Esophagus mucosa (tissue), 1 donor: ENCODE data around the gene SVIL. TPM values are rescaled to one million over a fixed set of nuclear protein-coding genes. Genes with fewer than 3 reads are reported as not detected.
A peak's percentile ranks its signal among the peaks of the same experiment; 100 is the strongest.
"Not testable (repeated sequence)": the region's sequence is repeated elsewhere in the genome, so short reads cannot be mapped to it uniquely, and the experiment has no call there.

Experiments used
- ATAC-seq: fragments of 200-7000 bp; cut with Tn5 transposase; one replicate; pipeline ENCODE4 v1.9.1; 2020
- total RNA-seq: library from RNA; stranded (reverse); gene quantifications from one replicate; pipeline ENCODE4 v1.2.4, GENCODE V29; 2023
- donor health status: DM: yes; HTN: yes; CAD: no.

SVIL gene
- total RNA-seq, 1 donor from 2014 or later: 79.6 TPM

DNA sequence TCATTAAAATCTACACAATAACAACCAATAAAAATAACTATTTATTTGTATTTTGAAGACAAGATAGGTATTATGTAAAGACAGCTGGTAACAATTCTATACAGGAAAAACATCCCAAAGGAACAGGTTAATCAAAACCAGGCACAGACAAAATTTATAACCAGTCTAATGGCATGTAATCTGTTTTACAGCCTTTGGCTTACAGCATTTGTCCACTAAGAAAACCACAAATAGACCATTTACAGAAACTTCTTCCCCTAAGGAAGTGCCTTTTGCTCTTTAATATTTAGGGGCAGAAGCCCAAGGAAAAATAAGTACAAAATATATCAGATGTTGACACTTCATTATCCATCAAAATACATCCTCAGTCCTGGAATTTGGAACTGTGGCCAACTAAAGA, 65.0 kb downstream of the SVIL start:
- no peak for ATAC-seq

DNA sequence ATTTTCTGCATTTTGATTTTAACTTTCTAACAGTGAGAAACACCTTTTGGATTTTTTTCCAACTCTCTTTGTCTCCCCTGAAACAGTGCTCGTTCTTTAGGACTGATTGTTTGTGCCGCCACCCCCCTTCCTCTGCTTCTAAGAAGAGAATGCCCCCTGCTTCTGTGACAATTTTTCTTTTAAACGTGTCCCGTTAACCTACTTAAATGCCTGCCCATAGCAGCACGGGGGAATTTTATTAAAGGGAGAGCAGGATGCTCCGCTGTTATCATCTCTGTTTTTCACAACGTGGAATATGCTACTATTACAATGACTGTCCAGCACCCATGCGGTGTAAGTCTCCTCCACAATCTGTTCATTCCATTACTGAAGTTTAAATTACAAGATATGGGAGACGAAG, 67.8 kb downstream of the SVIL start:
- ATAC-seq: no peak

DNA sequence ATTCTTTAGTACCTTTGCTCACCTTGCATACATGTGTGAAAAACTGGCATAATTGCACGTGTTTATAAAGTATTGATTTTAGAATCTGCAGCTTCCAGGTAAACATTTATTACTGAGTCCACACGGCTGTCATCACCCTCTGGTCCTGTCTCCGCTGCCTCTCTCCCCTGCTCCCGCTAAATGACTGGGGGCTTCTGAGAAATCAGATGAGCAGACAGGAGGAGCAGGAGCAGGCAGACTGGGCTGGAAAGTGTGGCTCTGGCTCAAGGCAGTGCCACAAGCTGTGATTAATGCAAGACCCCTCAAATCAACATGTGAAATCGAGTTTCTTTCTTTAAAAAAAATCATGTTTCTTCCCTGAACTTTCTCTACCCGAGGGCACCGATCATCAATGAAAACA, 68.6 kb downstream of the SVIL start:
- ATAC-seq: not testable (repeated sequence)

DNA sequence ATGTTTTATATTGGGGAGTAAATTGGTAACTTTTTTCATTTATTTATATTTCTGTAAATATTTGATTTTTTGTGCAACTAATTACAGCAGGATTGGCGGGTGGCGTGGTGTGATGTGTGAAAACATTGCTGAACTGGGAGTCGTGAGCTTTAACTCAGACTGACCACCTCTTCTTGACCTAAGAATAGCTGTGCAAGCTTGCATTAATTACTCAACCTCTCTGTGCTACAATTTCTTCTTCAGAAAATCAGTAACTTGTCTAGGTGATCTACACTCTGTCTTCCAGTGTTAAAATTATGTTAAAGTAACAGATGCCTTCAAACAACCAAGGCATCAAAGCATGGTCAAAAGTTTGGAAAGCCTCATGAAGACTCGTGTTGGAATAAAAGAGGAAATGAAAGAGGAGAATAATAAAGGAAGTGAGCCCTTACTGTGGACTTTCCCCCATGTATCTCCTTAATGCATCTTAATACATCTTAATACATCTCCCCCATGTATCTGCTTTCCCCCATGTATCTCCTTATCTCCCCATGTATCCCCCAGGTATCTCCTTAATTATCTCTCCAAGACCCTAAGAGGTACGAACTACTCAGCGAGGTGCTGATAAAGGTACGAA, 71.2 kb downstream of the SVIL start:
- no peak for ATAC-seq

DNA sequence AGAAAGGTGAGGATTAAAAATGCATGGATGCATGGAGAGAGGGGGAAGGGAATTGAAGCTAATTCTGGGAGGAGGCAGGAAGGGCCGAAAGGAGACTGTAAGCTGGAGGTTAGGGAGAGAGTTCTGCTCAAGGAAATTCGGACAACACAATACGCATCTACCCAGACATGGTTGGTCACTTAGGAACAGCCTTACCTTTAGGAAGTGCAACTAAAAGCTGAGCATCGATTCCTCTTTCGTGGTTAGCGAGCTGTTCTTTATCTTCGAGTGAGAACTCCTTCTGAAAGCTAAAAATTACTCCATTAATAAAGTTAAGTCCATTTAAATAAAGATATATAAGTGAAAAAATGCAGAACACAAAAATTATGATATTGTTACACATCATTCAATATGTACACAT, 71.8 kb downstream of the SVIL start:
- not testable (repeated sequence) for ATAC-seq

DNA sequence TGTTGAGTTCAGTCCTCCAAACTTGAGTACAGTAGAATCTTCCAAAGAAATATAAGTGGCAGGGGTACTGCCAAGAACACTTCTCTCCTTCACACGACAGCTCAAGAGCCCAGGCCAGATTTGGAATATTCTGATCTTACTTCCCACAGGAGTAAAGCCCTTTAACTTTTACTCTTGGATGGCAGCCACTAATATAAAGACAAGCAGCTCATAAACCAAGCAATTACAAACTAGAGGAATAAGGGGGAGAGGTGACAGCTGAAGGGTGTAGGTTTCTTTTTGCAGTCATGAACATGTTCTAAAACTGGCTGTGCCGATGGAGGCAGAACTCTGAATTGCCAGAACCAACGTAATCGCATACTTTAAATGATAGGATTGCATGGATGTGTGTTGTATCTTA, 74.8 kb downstream of the SVIL start:
- no peak for ATAC-seq

DNA sequence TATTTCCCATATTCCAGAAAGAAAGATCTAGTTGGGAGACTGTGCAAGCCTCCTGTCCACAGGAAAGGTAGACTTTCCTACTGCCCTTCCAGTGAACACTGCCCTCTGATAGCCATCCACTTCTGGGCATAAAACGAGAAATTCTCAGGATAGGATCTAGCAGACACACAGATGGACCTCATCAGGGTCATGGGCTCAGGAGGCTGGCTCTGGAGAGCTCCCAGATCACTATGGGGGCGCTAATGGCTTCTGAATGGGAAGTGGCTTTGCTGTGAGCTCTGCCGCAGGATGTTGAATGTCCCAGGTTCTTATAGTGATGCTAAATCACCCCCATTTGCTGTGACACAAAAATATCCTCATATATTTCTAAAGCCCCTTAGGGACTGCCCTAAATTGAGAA, 77.1 kb downstream of the SVIL start:
- ATAC-seq: no peak

DNA sequence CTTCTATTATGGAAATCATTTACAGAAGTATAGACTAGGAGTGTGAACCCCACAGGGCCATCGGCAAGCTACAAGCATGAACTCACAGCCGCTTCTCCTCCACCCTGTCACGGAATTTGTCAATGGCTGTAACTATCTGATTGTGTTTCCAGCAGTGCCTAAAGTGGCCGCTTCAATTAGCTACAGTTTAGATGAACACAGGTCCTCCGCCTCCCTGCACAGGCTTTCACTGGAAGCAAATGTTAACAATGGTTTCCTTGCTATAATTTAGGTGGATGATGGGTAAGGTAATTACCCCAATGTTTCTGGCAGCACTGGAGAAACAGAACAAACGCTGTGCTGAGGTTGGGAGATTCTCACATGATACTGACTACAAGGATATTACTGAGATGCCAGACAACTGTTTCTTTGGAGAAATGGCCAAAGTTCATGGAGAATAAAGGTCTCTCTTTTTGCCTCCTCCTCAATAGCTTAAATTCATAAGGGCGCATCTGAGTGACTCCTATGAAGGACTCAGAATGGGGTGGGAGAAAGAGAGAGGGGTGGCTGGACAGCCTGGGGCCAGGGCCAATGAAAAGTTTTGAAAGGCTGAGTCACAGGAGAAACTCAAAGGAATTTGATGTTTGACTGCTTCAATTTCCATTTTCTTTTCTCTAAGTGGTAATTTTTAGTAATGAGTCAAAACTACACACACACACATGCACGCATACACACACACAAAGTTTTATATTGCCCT, 78.9 kb downstream of the SVIL start:
- ATAC-seq: peak; percentile 53

DNA sequence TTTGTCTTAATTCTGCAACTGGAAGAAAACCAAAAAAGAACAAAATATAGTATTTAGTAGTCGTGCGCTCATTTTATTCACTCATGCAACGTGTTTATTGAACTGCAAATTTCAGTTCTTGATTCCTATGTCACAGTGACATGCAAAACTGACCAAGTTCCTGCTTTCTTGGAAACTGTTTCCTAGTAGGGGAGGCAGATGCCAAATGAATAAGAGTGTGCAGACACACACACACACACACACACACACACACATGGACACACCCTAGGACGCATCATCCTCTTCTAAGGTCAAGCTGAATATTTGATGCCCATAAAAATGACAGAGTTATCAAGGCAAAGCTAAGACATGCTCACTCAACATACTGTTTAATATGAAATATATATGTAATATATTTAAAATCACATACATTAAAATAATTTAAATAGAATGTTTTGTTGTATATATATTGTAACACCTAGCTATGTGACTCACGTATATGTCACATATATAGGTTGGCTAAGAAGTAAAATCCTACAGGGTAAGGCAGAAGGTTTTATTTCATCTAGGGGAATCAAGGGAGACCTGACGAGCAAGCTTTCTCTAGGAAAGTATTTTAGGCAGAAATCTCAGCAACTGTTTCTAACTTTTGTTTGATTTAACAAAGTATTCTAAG, 79.6 kb downstream of the SVIL start:
- peak; percentile 68 for ATAC-seq

DNA sequence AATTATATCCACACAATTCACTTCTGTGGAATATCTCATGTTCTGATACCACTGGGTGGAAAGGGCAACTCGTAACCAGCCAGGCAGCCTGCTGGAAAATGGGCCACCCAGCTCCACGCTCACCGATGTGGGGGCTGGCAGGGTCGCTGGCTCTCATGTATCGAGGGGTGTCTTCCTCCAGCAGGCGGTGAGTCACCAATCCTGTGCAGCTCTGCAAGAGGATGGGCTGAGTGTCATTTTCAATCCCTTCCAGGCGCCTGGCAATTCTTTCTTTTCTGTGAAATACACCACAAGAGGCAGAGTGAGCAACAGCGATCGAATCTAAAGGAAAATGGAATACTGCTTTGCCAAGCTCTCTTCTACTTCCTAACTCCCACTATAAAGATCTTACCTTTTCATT, 80.1 kb downstream of the SVIL start:
- ATAC-seq: no peak

DNA sequence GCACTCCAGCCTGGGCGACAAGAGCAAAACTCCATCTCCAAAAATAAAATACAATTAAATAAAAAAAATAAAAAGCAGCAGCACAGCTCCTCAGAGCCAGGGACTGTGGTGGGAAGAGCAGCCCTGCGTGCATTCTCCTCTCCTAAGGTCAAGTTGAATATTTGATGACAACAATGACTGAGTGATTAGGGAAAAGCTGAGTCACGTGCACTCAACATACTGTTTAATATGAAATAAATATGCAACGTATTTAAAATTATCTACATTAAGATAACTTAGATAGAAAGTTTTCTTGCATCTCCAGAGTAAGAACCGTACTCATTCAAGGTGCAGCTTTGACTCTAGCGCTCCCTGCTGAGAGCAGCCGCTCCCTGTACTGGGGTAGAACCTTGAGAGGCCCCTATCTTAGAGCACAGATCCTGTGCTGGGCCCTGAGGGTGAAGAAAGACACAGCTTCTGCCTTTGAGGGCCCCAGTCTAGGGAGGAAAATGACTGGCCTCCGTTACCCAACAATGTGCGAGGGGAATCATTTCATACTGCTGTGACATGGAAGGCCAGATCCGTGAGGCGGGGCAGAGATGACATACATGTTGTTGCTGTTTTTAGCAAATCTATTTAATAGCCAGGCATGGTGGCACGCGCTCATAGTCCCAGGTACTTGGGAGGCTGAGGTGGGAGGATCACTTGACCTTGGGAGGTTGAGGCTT, 81.1 kb downstream of the SVIL start:
- no peak for ATAC-seq

DNA sequence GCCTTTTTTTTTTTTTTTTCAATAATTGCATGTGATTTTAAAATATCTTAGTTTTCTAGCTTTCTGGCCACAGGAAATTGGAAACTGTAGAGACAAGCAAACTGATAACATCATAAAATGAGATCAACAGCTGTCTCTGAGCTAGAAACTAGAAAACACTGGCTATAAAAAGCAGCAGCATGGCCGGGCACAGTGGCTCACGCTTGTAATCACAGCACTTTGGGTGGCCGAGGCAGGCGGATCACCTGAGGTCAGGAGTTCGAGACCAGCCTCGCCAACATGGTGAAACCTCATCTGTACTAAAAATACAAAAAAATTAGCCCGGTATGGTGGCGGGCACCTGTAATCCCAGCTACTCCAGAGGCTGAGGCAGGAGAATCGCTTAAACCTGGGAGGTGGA, 81.7 kb downstream of the SVIL start:
- not testable (repeated sequence) for ATAC-seq

DNA sequence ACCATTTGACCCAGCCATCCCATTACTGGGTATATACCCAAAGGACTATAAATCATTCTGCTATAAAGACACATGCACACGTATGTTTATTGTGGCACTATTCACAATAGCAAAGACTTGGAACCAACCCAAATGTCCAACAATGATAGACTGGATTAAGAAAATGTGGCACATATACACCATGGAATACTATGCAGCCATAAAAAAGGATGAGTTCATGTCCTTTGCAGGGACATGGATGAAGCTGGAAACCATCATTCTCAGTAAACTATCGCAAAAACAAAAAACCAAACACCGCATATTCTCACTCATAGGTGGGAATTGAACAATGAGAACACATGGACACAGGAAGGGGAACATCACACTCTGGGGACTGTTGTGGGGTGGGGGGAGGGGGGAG, 85.3 kb downstream of the SVIL start:
- not testable (repeated sequence) for ATAC-seq

DNA sequence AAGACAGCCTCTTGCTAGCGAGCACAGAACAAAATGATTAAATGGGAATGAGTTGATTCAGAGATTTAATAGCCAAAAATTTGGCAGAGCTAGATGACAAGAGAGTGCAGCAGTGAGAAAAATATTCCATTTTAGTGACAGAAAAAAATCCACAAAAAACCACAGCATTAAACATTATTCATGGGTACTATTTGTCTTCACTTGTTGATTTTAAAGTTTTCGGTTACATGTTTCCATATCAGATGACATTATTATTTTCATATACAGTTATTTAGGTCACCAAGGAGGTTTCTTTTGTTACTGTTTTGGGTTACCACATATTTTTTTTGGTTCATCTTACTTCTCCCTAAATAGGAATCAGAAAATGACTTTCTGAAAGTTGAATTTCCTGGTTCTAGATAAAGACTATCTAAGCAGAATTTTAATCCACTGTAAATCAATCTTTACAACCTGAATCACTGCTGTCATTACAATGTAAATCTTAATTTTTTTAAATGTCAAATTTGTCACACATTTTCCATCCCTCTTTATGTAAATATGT, 87.9 kb downstream of the SVIL start:
- ATAC-seq: no peak

DNA sequence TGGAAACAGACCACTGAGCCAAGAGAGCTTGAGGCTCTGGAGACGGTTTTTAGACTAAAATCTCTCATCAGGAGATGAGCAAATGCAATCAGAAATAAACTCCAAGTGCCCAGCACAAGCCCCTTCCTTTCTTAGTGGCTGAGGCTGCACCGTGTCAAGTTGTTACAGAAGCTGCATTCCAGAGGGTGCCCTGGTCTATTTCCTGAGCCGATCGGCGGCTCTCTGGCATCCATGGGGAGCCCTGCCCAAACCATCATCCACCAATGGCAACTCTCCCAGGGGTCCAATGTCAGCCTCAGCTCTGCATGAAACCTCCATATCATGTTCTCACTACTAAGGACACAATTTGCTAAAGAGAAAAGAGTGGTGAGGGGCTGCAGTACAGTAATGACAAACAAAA, 89.6 kb downstream of the SVIL start:
- ATAC-seq: no peak

DNA sequence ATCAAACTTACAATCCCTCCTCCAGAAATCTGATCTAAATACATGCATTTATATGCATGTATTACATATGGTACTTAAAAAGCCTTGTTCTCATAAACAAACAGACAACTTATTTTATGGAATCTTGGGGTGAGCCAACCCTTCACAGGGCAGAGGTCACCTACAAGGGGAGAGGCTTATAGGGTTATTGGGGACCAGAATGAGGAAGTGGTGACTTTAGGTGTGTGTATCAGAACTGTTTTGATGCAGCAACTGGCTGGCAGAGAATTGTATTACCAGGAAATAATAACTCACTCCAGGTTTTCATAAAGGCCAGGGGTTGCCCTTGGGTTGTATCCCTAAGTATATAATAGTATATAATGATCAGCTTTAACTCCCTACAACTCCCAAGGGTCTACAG, 91.1 kb downstream of the SVIL start:
- no peak for ATAC-seq

DNA sequence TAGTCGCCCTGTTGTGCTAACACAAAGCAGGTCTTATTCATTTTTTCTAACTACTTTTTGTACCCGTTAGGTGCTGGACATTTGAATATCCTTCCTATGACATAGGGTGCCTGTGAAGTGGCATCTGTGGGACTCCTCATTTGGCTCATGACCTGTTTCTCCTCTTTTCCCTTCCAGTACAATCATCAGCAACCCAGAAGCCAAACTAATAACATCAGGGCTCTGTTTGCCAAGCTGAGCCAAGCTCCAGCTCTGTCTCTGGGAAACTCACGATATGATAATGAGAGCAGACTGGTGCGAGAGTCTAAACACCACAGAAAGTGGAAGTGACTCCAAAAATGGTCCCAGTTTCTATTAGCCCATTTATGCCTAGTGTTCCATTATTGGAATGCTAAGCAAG, 92.0 kb downstream of the SVIL start:
- no peak for ATAC-seq

DNA sequence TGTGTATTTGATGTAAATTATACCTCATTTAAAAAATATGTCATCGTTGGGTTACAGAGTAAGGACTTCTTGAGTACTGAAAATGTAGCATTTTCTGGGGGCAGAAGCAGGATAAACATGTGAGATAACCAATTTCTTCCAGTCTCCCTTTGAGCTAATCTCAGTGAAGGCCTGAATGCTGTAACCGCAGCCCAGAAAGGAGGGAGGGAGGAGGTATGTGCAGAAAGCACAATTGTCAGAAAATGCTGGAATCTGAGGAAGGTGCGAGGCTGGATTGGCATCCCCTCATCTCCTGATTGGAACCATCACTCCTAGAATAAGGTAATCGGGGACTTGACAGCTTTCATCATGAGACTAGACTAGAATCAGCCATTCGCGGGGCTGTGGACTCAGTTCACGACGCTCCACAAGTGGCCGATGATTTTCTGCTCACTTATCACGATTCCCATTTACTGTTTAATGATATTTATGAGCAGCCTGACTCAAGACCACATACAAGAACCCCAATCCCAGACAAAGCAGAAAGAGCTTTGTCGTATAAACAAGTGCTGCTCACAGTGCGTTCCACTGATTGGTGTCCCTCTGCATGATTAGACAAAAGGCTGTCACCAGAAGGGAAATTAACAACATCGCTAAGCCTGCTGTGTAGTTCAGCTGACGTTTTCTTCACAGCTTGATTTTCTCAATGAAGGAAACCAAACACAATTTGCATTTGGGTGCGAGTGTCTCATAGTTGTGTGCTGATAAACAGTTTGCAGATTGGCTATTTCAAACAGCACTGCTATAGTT, 93.2 kb downstream of the SVIL start:
- ATAC-seq: no peak

DNA sequence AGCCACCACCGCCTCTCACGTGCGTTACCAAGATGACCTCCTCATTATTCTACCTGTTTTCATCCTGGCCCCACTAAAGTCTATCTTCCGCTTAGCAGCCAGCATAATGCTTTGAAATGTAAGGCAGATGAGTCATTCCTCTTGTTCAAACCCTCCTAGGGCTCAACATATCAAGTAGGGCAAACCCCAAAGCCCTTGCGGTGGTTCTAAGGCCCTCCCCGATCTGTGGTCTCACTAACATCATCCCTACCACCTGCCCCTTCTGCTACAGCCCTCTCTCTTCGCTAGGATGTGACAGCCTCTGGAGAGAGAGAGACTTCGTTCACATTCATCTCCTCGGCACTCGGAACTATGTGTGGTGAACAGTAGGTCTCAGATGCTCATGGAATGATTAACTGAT, 94.8 kb downstream of the SVIL start:
- peak; percentile 66 for ATAC-seq

DNA sequence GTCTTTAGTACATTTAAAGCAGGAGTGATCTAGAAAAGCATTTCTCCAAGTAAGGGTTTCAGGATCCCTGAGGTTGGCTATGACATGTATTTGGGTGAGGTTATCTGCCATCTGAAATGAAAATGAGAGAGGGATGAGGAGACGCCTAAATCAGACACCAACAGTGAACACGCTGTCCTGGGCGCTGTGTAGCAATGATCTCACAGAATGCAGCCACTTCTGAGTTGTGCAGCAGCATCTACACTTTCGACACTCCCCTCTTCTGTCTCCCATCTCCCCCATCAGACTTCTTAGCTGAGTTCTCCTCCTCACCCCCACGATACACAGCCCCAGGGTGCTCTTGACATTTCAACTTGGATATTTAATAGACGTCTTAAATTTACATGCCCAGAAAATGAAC, 95.4 kb downstream of the SVIL start:
- ATAC-seq: peak; percentile 49

DNA sequence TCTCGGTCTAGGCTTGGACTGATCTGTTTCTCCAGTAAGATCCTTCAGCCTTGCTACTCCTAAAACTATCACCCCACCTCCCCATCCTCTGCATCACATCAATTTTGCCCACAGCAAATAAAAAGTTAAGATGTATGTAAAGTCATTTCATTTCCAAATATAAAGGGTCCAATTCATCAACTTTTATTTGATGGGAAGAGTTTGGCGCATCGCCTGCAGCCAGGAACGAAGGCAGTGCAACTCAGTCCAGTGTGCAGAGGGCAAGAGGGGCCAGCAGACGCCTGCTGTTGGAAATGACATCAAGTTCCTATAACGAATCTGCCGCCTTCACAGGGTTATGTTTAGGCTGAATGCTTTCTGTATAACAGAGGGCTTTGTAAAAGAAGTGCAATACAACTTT, 97.0 kb downstream of the SVIL start:
- no peak for ATAC-seq

DNA sequence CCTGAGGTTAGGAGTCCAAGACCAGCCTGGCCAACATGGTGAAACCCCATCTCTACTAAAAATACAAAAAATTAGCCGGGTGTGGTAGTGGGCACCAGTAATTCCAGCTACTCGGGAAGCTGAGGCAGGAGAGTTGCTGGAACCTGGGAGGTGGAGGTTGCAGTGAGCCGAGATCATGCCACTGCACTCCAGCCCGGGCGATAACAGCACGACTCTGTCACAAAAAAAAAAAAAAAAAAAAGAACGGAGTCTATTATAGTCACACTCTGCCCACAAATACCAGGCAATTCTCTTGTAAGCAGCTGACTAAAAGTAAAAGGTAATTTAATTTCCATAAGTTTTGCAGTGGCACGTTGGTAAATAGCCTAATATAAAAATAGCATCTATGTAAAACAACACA, 98.1 kb downstream of the SVIL start:
- not testable (repeated sequence) for ATAC-seq
